ENCODE results near the gene TGFBR3.

Gene TGFBR3

GRCh38 chr1:91913018-91913417, 27.1 kb upstream of the TGFBR3 start:
- no peak overlapping the region for H3K4me3 ChIP-seq (ENCODE audit: insufficient read depth in 1 of 2, low read depth in 1 of 2, low read length in 2 of 2)
- H4K91ac ChIP-seq (ENCODE audit: low read length) = no peak overlapping the region
- WGBS = 75% methylated on average over 1 of the region's 3 CpGs
- no peak overlapping the region for H3K14ac ChIP-seq (ENCODE audit: low read length in 2 of 2)
- no peak overlapping the region for H3K18ac ChIP-seq (ENCODE audit: low read depth in 1 of 2, low read length in 2 of 2)
- H3K27ac ChIP-seq (ENCODE audit: low read length, poor library complexity, severe bottlenecking) = no peak overlapping the region
- no peak overlapping the region for H2BK15ac ChIP-seq (ENCODE audit: low read depth, poor library complexity, severe bottlenecking)
- no peaks in the 10 kb centered on the region for H3K36me3 ChIP-seq (ENCODE audit: control insufficient read depth in 1 of 2, insufficient read depth in 2 of 2, low read depth in 1 of 2, low read length in 2 of 2)
- peak overlapping the region; percentile 28 for H3K9ac ChIP-seq (ENCODE audit: low read length)
- DNase-seq = no peak
- no peaks in the 10 kb centered on the region for H3K4me1 ChIP-seq (ENCODE audit: control insufficient read depth, insufficient read depth, low read depth, low read length)
- H3K79me1 ChIP-seq (replicated peaks; ENCODE audit: low read length, poor library complexity, severe bottlenecking) = no peaks in the 10 kb centered on the region
- H3K27me3 ChIP-seq (ENCODE audit: control insufficient read depth in 1 of 2, insufficient read depth in 1 of 2, low read length in 2 of 2) = no peaks in the 10 kb centered on the region
- H3K4ac ChIP-seq (ENCODE audit: low read depth in 1 of 2, low read length in 2 of 2) = no peak overlapping the region
- no peak overlapping the region for H2BK5ac ChIP-seq (ENCODE audit: low read depth, low read length, poor library complexity, severe bottlenecking)
- H4K8ac ChIP-seq (ENCODE audit: low read length) = no peak overlapping the region
- H2AFZ ChIP-seq (ENCODE audit: low read depth, low read length) = no peak overlapping the region
- H2BK12ac ChIP-seq (ENCODE audit: low read length in 2 of 2) = no peak overlapping the region
- no peak overlapping the region for H3K4me2 ChIP-seq (ENCODE audit: low read length, poor library complexity, severe bottlenecking)
- no peak overlapping the region for H2BK120ac ChIP-seq (ENCODE audit: low read depth, low read length)
- H2AK5ac ChIP-seq (ENCODE audit: low read length, severe bottlenecking) = no peak overlapping the region
- no peaks in the 10 kb centered on the region for H3K9me3 ChIP-seq (ENCODE audit: control insufficient read depth, low read length)
- no peak overlapping the region for H3K23ac ChIP-seq (ENCODE audit: low read length in 2 of 2)

GRCh38 chr1:91912266-91912665, 26.3 kb upstream of the TGFBR3 start:
- Histone ChIP-seq H3K9ac (ENCODE audit: low read length) (no peak overlapping the region), H3K4me1 (ENCODE audit: control insufficient read depth, insufficient read depth, low read depth, low read length) (no peaks in the 10 kb centered on the region)
- WGBS = no CpG with 5 or more reads among the region's 1 CpG

GRCh38 chr1:91901231-91901630, 15.3 kb upstream of the TGFBR3 start:
- no peak overlapping the region for H2BK12ac ChIP-seq (ENCODE audit: low read length in 2 of 2)
- H3K4me3 ChIP-seq (ENCODE audit: insufficient read depth in 1 of 2, low read depth in 1 of 2, low read length in 2 of 2) = no peak overlapping the region
- no peak overlapping the region for H4K91ac ChIP-seq (ENCODE audit: low read length)
- no peaks in the 10 kb centered on the region for H3K79me1 ChIP-seq (replicated peaks; ENCODE audit: low read length, poor library complexity, severe bottlenecking)
- H2BK120ac ChIP-seq (ENCODE audit: low read depth, low read length) = no peak overlapping the region
- no peak overlapping the region for H3K4ac ChIP-seq (ENCODE audit: low read depth in 1 of 2, low read length in 2 of 2)
- no peak for DNase-seq
- H3K4me2 ChIP-seq (ENCODE audit: low read length, poor library complexity, severe bottlenecking) = no peak overlapping the region
- H3K23ac ChIP-seq (ENCODE audit: low read length in 2 of 2) = no peak overlapping the region
- H3K36me3 ChIP-seq (ENCODE audit: control insufficient read depth in 1 of 2, insufficient read depth in 2 of 2, low read depth in 1 of 2, low read length in 2 of 2) = no peaks in the 10 kb centered on the region
- peaks cover 1% of the 10 kb centered on the region for H3K4me1 ChIP-seq (ENCODE audit: control insufficient read depth, insufficient read depth, low read depth, low read length)
- no peak overlapping the region for H3K14ac ChIP-seq (ENCODE audit: low read length in 2 of 2)
- H2BK15ac ChIP-seq (ENCODE audit: low read depth, poor library complexity, severe bottlenecking) = no peak overlapping the region
- H3K18ac ChIP-seq (ENCODE audit: low read depth in 1 of 2, low read length in 2 of 2) = no peak overlapping the region
- H3K27ac ChIP-seq (ENCODE audit: low read length, poor library complexity, severe bottlenecking) = no peak overlapping the region
- H2AK5ac ChIP-seq (ENCODE audit: low read length, severe bottlenecking) = no peak overlapping the region
- H3K9ac ChIP-seq (ENCODE audit: low read length) = no peak overlapping the region
- H2BK5ac ChIP-seq (ENCODE audit: low read depth, low read length, poor library complexity, severe bottlenecking) = no peak overlapping the region
- H2AFZ ChIP-seq (ENCODE audit: low read depth, low read length) = no peak overlapping the region
- H3K9me3 ChIP-seq (ENCODE audit: control insufficient read depth, low read length) = no peaks in the 10 kb centered on the region
- H3K27me3 ChIP-seq (ENCODE audit: control insufficient read depth in 1 of 2, insufficient read depth in 1 of 2, low read length in 2 of 2) = no peaks in the 10 kb centered on the region
- no peak overlapping the region for H4K8ac ChIP-seq (ENCODE audit: low read length)

More at GRCh38 chr1:91912266-91912665, 26.3 kb upstream of the TGFBR3 start:
- H3K23ac ChIP-seq (ENCODE audit: low read length in 2 of 2) = no peak overlapping the region
- DNase-seq = no peak
- no peak overlapping the region for H3K4me2 ChIP-seq (ENCODE audit: low read length, poor library complexity, severe bottlenecking)
- no peak overlapping the region for H2AFZ ChIP-seq (ENCODE audit: low read depth, low read length)
- H3K27me3 ChIP-seq (ENCODE audit: control insufficient read depth in 1 of 2, insufficient read depth in 1 of 2, low read length in 2 of 2) = no peaks in the 10 kb centered on the region
- H3K36me3 ChIP-seq (ENCODE audit: control insufficient read depth in 1 of 2, insufficient read depth in 2 of 2, low read depth in 1 of 2, low read length in 2 of 2) = no peaks in the 10 kb centered on the region
- H3K14ac ChIP-seq (ENCODE audit: low read length in 2 of 2) = no peak overlapping the region
- no peak overlapping the region for H3K4ac ChIP-seq (ENCODE audit: low read depth in 1 of 2, low read length in 2 of 2)
- H2AK5ac ChIP-seq (ENCODE audit: low read length, severe bottlenecking) = no peak overlapping the region
- no peak overlapping the region for H2BK12ac ChIP-seq (ENCODE audit: low read length in 2 of 2)
- no peak overlapping the region for H3K27ac ChIP-seq (ENCODE audit: low read length, poor library complexity, severe bottlenecking)
- H3K9me3 ChIP-seq (ENCODE audit: control insufficient read depth, low read length) = no peaks in the 10 kb centered on the region
- no peak overlapping the region for H2BK15ac ChIP-seq (ENCODE audit: low read depth, poor library complexity, severe bottlenecking)
- no peaks in the 10 kb centered on the region for H3K79me1 ChIP-seq (replicated peaks; ENCODE audit: low read length, poor library complexity, severe bottlenecking)
- no peak overlapping the region for H4K91ac ChIP-seq (ENCODE audit: low read length)
- no peak overlapping the region for H2BK120ac ChIP-seq (ENCODE audit: low read depth, low read length)
- no peak overlapping the region for H4K8ac ChIP-seq (ENCODE audit: low read length)
- H3K18ac ChIP-seq (ENCODE audit: low read depth in 1 of 2, low read length in 2 of 2) = no peak overlapping the region
- H3K4me3 ChIP-seq (ENCODE audit: insufficient read depth in 1 of 2, low read depth in 1 of 2, low read length in 2 of 2) = no peak overlapping the region
- H2BK5ac ChIP-seq (ENCODE audit: low read depth, low read length, poor library complexity, severe bottlenecking) = no peak overlapping the region

GRCh38 chr1:91900562-91900961, 14.6 kb upstream of the TGFBR3 start:
- H3K36me3 ChIP-seq (ENCODE audit: control insufficient read depth in 1 of 2, insufficient read depth in 2 of 2, low read depth in 1 of 2, low read length in 2 of 2) = no peaks in the 10 kb centered on the region
- no peak overlapping the region for H3K4ac ChIP-seq (ENCODE audit: low read depth in 1 of 2, low read length in 2 of 2)
- no peak overlapping the region for H3K4me2 ChIP-seq (ENCODE audit: low read length, poor library complexity, severe bottlenecking)
- no peak overlapping the region for H4K8ac ChIP-seq (ENCODE audit: low read length)
- H3K9me3 ChIP-seq (ENCODE audit: control insufficient read depth, low read length) = no peaks in the 10 kb centered on the region
- no peaks in the 10 kb centered on the region for H3K79me1 ChIP-seq (replicated peaks; ENCODE audit: low read length, poor library complexity, severe bottlenecking)
- H2BK5ac ChIP-seq (ENCODE audit: low read depth, low read length, poor library complexity, severe bottlenecking) = no peak overlapping the region
- H3K27me3 ChIP-seq (ENCODE audit: control insufficient read depth in 1 of 2, insufficient read depth in 1 of 2, low read length in 2 of 2) = no peaks in the 10 kb centered on the region
- H3K4me3 ChIP-seq (ENCODE audit: insufficient read depth in 1 of 2, low read depth in 1 of 2, low read length in 2 of 2) = no peak overlapping the region
- H3K23ac ChIP-seq (ENCODE audit: low read length in 2 of 2) = no peak overlapping the region
- no peak overlapping the region for H2BK12ac ChIP-seq (ENCODE audit: low read length in 2 of 2)
- no peak overlapping the region for H2AFZ ChIP-seq (ENCODE audit: low read depth, low read length)
- DNase-seq = no peak
- no peak overlapping the region for H2AK5ac ChIP-seq (ENCODE audit: low read length, severe bottlenecking)
- H2BK15ac ChIP-seq (ENCODE audit: low read depth, poor library complexity, severe bottlenecking) = no peak overlapping the region
- 100% methylated on average over 1 of the region's 1 CpG for WGBS
- no peak overlapping the region for H4K91ac ChIP-seq (ENCODE audit: low read length)
- no peak overlapping the region for H3K14ac ChIP-seq (ENCODE audit: low read length in 2 of 2)
- no peak overlapping the region for H3K27ac ChIP-seq (ENCODE audit: low read length, poor library complexity, severe bottlenecking)
- H3K4me1 ChIP-seq (ENCODE audit: control insufficient read depth, insufficient read depth, low read depth, low read length) = peaks cover 1% of the 10 kb centered on the region
- H3K9ac ChIP-seq (ENCODE audit: low read length) = no peak overlapping the region
- no peak overlapping the region for H3K18ac ChIP-seq (ENCODE audit: low read depth in 1 of 2, low read length in 2 of 2)
- no peak overlapping the region for H2BK120ac ChIP-seq (ENCODE audit: low read depth, low read length)

Measured in mesenchymal stem cell (in vitro differentiated cells and primary cell).